ENCODE results near the gene FOXC1.

FOXC1 gene

DNA sequence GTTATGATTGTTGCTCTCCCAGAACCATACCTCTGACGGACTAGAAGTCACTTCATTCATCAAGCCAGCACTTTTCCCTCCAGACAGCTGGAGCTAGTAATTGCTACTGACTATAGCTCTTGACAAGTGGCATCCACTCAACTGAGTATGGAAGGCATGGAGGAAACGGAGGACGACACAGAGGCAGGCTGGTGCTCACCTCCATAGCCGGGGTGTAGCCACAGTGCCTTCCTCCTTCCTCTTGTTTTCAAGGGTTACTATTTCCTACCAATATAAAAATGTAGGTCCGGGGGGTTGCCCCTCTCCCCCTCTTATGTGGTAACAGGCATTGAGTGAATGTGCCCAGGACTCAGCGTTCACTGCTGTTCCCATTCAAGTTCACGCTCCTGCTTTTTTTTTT, 23.5 kb upstream of the FOXC1 start:
- no peak overlapping the region for H3K27ac ChIP-seq
- TF ChIP-seq, protein P1, sequence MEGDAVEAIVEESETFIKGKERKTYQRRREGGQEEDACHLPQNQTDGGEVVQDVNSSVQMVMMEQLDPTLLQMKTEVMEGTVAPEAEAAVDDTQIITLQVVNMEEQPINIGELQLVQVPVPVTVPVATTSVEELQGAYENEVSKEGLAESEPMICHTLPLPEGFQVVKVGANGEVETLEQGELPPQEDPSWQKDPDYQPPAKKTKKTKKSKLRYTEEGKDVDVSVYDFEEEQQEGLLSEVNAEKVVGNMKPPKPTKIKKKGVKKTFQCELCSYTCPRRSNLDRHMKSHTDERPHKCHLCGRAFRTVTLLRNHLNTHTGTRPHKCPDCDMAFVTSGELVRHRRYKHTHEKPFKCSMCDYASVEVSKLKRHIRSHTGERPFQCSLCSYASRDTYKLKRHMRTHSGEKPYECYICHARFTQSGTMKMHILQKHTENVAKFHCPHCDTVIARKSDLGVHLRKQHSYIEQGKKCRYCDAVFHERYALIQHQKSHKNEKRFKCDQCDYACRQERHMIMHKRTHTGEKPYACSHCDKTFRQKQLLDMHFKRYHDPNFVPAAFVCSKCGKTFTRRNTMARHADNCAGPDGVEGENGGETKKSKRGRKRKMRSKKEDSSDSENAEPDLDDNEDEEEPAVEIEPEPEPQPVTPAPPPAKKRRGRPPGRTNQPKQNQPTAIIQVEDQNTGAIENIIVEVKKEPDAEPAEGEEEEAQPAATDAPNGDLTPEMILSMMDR (conservative IDR thresholded peaks at IDR 0.05), result no peak

DNA sequence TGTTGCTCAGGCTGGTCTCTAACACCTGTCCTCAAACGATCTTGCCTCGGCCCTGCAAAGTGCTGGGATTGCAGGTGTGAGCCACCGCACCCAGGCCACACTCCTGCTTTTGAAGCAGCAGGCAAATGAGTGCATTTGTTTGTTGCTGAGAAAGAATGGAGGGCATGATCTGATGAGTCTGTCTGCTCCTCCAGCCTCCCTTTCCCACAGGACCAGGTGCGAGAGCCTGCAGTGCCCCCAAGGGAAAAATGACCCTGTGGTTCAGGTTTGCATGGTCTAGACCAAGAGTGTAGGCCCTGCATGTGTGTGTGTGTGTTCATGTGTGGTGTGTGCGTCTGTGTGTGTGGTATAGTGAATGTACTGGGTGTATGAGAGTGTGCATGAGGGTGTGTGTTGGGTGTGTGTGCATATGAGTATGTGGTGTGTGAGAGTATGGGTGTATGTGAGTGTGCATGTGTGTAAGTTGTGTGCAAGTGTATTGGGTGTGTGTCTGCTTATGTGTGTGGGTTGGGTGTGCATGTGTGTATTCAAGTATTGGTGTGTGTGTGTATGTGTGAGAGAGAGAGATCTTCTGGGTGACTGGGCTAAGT, 22.8 kb upstream of the FOXC1 start:
- TF ChIP-seq, protein P1 (conservative IDR thresholded peaks at IDR 0.05), result no peak
- no peak overlapping the region for H3K27ac ChIP-seq

DNA sequence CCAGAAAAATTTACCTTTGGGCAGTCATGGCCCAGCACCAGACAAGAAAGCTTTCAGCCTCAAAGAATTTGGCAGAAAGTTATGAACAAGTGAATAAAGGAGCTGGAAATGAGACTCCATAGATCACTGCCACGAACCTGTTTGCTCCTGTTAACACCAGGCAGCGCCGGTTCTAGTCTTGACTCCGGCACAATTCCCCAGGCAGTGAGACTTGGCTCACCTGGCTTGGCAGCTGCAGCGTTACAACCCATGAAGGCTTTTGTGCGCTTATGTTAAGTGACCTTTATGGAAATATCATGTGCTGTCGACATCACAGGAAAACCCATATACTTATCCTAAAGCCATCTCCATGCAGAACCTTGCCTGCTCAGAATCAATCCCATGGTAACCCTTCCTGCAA, 22.2 kb upstream of the FOXC1 start:
- H3K27ac ChIP-seq, result no peak overlapping the region
- TF ChIP-seq, protein P1 (conservative IDR thresholded peaks at IDR 0.05), result no peak

DNA sequence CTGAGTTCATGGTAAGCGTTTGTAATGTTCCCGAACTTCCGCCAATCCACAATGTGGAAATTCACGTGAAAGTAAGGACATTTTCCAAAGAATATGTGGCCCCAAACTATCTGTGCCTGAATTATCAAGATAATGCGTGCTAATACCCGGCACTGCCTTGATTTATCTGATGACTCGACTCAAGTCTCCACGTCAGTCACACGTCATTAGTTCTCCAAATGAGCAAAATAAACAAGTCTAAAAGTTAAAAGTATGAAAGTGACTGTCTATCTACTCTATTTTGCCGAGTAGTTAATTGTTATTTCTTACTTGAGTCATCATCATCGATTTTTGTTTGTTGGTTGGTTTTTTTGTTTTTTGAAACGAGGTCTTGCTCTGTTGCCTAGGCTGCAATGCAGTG, 21.7 kb upstream of the FOXC1 start:
- TF ChIP-seq, protein P1 (conservative IDR thresholded peaks at IDR 0.05), result no peak
- no peak overlapping the region for H3K27ac ChIP-seq

DNA sequence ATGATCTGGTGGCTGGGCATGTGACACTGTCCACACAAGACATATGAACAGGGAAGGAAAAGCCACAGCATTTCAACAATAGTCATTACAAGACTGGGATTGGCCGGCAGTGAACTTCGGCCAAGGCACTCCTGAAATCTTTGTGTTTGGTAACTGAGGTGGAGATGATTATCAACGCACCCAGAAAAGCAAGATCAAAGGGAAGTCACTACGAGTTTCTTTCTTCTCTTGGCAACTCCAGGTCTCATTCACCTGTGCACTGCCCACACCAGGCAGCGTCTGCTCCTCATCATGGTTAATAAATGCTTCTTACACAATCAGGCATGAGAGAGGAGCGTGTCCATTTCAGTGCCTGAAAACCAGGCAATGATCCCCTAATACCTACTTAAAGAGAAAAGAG, 20.5 kb upstream of the FOXC1 start:
- no peak overlapping the region for H3K27ac ChIP-seq
- TF ChIP-seq, protein P1 (conservative IDR thresholded peaks at IDR 0.05), result no peak

DNA sequence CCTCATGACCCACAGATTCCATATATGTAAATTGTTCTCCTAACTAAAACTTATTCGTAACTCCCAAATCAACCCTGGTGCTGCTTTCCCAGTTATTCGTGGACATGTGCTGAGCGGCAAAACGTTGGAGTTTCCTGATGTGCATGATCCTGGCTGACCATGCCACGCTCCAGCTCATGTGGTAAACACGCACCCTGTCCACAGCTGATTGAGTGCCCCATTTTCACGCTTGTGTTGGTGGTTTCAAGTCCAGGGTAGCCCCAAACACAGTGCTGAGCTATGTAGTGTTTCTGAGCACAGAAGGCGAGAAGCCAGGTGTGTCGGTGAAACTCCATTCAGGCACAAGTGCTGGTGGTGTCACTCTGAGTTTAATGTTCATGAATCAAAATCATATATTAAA, 19.1 kb upstream of the FOXC1 start:
- TF ChIP-seq, protein P1 (conservative IDR thresholded peaks at IDR 0.05), result no peak
- no peak overlapping the region for H3K27ac ChIP-seq

DNA sequence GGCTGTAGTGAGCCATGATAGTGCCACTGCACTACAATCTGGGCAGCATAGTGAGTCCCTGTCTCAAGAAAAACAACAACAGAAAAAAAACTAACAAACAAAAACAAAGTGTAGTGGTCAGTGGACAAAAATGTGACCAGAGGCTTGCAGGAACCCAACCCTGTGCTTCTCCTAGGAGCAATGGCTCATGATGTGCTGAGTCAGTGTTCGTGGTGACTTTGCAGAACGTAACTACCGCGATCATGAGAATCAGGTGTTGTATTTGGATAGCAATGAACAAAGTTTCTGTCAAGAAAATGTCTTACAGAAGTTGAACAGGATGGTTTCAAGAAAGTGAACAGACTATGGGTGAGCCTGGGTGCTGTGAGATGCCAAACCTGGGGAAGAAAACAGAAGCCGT, 18.5 kb upstream of the FOXC1 start:
- TF ChIP-seq, protein P1 (conservative IDR thresholded peaks at IDR 0.05), result no peak
- H3K27ac ChIP-seq, result no peak overlapping the region
